H1 (cell line): ENCODE measurements around the gene KRTAP10-4. TPM values are rescaled to one million over a fixed set of nuclear protein-coding genes. Genes with fewer than 3 reads are reported as not detected.

Experiments used
- SIN3A ChIP-seq, 2 experiments: IDR thresholded peaks in 1 of 2; conservative IDR thresholded peaks in 1 of 2; 2 replicates each; pipeline ENCODE4 v1.6.1; 2011 to 2012; ENCODE audit warnings: low read length in 2 of 2, improper control_type of control experiment in 1 of 2, low read depth in 1 of 2, mild to moderate bottlenecking in 1 of 2
- SUZ12 ChIP-seq: fragments of 200-600 bp; sonication (generic); IDR thresholded peaks from 2 replicates; pipeline ENCODE4 v1.6.1; 2012; ENCODE audit warnings: mild to moderate bottlenecking, inconsistent platforms, low read length, moderate library complexity, mixed read lengths
- polyA plus RNA-seq, 7 experiments: library from polyadenylated mRNA; depleted of rRNA in 3 of 7; stranded (reverse) in 5 of 7; unstranded in 2 of 7; fragments of >200 nt in 5 of 7; fragments of 200-250 nt in 2 of 7; gene quantifications; 1 replicate in 5 of 7; 2 replicates in 1 of 7; 4 replicates in 1 of 7; pipeline versions ENCODE4 v1.2.1 to v1.2.3, GENCODE V29; 2011 to 2013; ENCODE audit warnings: missing spikeins in 2 of 7, mixed read lengths in 2 of 7
- total RNA-seq: library from RNA; stranded (reverse); fragmentation: NEBNext Ultra II Directional; extraction: Animal tissue kit (Norgen Biotek cat#: 25700); gene quantifications from 2 replicates; pipeline ENCODE4 v1.2.1, GENCODE V29; 2021
- TF ChIP-seq, protein P1 (sequence below): fragments of 300-600 bp; sonication (generic); IDR thresholded peaks from 2 replicates; pipeline ENCODE4 v1.7.1; 2012; ENCODE audit warnings: low read length, moderate library complexity, mild to moderate bottlenecking, inconsistent platforms; ENCODE audit not compliant: insufficient replicate concordance
- TF ChIP-seq, protein P2 (sequence below), 3 experiments: IDR thresholded peaks; 1 replicate in 2 of 3; 2 replicates in 1 of 3; pipeline versions ENCODE4 v1.5.1 to v1.6.1; 2011; ENCODE audit warnings: low read length in 3 of 3, mild to moderate bottlenecking in 3 of 3, inconsistent platforms in 2 of 3, low read depth in 1 of 3, moderate library complexity in 1 of 3; ENCODE audit not compliant: insufficient read depth in 1 of 3; ENCODE audit errors: control extremely low read depth in 1 of 3

The KRTAP10-4 gene
- total and polyA plus RNA-seq, 2 of the 8 experiments (the other 6 are each of a cell fraction or from before 2014, with no cell fraction given): not detected

DNA sequence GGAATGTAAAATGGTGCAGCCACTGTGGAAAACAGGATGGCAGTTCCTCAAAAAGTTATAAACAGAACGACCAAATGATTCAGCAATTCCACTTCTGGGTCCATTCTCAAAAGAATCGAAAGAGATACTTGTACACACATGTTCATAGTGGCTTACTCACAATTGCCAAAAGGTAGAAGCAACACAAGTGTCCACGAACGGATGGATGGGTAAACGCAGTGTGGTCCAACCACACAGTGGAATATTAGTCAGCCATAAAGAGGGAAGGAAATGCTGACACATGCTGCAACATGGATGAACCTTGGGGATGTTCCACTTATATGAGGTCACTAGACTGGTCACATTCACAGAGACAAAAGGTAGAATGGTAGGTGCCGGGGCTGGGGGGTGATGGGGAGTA, 38.8 kb upstream of the KRTAP10-4 start (continued):
- TF ChIP-seq, protein P1, sequence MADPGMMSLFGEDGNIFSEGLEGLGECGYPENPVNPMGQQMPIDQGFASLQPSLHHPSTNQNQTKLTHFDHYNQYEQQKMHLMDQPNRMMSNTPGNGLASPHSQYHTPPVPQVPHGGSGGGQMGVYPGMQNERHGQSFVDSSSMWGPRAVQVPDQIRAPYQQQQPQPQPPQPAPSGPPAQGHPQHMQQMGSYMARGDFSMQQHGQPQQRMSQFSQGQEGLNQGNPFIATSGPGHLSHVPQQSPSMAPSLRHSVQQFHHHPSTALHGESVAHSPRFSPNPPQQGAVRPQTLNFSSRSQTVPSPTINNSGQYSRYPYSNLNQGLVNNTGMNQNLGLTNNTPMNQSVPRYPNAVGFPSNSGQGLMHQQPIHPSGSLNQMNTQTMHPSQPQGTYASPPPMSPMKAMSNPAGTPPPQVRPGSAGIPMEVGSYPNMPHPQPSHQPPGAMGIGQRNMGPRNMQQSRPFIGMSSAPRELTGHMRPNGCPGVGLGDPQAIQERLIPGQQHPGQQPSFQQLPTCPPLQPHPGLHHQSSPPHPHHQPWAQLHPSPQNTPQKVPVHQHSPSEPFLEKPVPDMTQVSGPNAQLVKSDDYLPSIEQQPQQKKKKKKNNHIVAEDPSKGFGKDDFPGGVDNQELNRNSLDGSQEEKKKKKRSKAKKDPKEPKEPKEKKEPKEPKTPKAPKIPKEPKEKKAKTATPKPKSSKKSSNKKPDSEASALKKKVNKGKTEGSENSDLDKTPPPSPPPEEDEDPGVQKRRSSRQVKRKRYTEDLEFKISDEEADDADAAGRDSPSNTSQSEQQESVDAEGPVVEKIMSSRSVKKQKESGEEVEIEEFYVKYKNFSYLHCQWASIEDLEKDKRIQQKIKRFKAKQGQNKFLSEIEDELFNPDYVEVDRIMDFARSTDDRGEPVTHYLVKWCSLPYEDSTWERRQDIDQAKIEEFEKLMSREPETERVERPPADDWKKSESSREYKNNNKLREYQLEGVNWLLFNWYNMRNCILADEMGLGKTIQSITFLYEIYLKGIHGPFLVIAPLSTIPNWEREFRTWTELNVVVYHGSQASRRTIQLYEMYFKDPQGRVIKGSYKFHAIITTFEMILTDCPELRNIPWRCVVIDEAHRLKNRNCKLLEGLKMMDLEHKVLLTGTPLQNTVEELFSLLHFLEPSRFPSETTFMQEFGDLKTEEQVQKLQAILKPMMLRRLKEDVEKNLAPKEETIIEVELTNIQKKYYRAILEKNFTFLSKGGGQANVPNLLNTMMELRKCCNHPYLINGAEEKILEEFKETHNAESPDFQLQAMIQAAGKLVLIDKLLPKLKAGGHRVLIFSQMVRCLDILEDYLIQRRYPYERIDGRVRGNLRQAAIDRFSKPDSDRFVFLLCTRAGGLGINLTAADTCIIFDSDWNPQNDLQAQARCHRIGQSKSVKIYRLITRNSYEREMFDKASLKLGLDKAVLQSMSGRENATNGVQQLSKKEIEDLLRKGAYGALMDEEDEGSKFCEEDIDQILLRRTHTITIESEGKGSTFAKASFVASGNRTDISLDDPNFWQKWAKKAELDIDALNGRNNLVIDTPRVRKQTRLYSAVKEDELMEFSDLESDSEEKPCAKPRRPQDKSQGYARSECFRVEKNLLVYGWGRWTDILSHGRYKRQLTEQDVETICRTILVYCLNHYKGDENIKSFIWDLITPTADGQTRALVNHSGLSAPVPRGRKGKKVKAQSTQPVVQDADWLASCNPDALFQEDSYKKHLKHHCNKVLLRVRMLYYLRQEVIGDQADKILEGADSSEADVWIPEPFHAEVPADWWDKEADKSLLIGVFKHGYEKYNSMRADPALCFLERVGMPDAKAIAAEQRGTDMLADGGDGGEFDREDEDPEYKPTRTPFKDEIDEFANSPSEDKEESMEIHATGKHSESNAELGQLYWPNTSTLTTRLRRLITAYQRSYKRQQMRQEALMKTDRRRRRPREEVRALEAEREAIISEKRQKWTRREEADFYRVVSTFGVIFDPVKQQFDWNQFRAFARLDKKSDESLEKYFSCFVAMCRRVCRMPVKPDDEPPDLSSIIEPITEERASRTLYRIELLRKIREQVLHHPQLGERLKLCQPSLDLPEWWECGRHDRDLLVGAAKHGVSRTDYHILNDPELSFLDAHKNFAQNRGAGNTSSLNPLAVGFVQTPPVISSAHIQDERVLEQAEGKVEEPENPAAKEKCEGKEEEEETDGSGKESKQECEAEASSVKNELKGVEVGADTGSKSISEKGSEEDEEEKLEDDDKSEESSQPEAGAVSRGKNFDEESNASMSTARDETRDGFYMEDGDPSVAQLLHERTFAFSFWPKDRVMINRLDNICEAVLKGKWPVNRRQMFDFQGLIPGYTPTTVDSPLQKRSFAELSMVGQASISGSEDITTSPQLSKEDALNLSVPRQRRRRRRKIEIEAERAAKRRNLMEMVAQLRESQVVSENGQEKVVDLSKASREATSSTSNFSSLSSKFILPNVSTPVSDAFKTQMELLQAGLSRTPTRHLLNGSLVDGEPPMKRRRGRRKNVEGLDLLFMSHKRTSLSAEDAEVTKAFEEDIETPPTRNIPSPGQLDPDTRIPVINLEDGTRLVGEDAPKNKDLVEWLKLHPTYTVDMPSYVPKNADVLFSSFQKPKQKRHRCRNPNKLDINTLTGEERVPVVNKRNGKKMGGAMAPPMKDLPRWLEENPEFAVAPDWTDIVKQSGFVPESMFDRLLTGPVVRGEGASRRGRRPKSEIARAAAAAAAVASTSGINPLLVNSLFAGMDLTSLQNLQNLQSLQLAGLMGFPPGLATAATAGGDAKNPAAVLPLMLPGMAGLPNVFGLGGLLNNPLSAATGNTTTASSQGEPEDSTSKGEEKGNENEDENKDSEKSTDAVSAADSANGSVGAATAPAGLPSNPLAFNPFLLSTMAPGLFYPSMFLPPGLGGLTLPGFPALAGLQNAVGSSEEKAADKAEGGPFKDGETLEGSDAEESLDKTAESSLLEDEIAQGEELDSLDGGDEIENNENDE: no peak
- TF ChIP-seq SUZ12 (no peak), SIN3A (conservative IDR thresholded peaks at IDR 0.05 in 1 of 2, IDR thresholded peaks at IDR 0.05 in 1 of 2; ENCODE audit: low read depth in 1 of 2, low read length in 2 of 2) (no peak)
- TF ChIP-seq, protein P2, sequence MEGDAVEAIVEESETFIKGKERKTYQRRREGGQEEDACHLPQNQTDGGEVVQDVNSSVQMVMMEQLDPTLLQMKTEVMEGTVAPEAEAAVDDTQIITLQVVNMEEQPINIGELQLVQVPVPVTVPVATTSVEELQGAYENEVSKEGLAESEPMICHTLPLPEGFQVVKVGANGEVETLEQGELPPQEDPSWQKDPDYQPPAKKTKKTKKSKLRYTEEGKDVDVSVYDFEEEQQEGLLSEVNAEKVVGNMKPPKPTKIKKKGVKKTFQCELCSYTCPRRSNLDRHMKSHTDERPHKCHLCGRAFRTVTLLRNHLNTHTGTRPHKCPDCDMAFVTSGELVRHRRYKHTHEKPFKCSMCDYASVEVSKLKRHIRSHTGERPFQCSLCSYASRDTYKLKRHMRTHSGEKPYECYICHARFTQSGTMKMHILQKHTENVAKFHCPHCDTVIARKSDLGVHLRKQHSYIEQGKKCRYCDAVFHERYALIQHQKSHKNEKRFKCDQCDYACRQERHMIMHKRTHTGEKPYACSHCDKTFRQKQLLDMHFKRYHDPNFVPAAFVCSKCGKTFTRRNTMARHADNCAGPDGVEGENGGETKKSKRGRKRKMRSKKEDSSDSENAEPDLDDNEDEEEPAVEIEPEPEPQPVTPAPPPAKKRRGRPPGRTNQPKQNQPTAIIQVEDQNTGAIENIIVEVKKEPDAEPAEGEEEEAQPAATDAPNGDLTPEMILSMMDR (IDR thresholded peaks at IDR 0.05; ENCODE audit: control extremely low read depth in 1 of 3, insufficient read depth in 1 of 3, low read depth in 1 of 3, low read length in 3 of 3): no peak
